Neural cell (in vitro differentiated cells): ENCODE data around the gene PREX1.

Experiments used
- CTCF ChIP-seq: fragments of 450-650 bp; IDR thresholded peaks from 2 replicates; pipeline ENCODE4 v1.5.1; 2014; ENCODE audit warnings: antibody characterized with exemption, mild to moderate bottlenecking, moderate library complexity; ENCODE audit not compliant: poor library complexity, severe bottlenecking
- EZH2 ChIP-seq: fragments of 200-600, 300-800 bp; shearing (Covaris generic), sonication (generic); IDR thresholded peaks from 2 replicates; pipeline ENCODE4 v1.6.1; 2014; ENCODE audit warnings: antibody characterized with exemption, low read length, borderline replicate concordance, mild to moderate bottlenecking; ENCODE audit not compliant: insufficient read depth, poor library complexity, severe bottlenecking
- REST ChIP-seq: IDR thresholded peaks from 2 replicates; pipeline ENCODE4 v1.6.1; 2012; ENCODE audit warnings: borderline replicate concordance
- TAF1 ChIP-seq: IDR thresholded peaks from 2 replicates; pipeline ENCODE4 v1.6.1; 2012; ENCODE audit warnings: low read depth

GRCh38 chr20:48826069-48826468, 1.7 kb downstream of the PREX1 start:
- TF ChIP-seq CTCF (no peak), EZH2 (no peak), REST (no peak), TAF1 (no peak)
